ENCODE measurements around the gene CAMK2N2. TPM values are rescaled to one million over a fixed set of nuclear protein-coding genes. Genes with fewer than 3 reads are reported as not detected.

The CAMK2N2 gene
- total RNA-seq, 6 experiments from 2014 or later: 0.21 to 0.42 (median 0.24) TPM; not detected in 3

DNA sequence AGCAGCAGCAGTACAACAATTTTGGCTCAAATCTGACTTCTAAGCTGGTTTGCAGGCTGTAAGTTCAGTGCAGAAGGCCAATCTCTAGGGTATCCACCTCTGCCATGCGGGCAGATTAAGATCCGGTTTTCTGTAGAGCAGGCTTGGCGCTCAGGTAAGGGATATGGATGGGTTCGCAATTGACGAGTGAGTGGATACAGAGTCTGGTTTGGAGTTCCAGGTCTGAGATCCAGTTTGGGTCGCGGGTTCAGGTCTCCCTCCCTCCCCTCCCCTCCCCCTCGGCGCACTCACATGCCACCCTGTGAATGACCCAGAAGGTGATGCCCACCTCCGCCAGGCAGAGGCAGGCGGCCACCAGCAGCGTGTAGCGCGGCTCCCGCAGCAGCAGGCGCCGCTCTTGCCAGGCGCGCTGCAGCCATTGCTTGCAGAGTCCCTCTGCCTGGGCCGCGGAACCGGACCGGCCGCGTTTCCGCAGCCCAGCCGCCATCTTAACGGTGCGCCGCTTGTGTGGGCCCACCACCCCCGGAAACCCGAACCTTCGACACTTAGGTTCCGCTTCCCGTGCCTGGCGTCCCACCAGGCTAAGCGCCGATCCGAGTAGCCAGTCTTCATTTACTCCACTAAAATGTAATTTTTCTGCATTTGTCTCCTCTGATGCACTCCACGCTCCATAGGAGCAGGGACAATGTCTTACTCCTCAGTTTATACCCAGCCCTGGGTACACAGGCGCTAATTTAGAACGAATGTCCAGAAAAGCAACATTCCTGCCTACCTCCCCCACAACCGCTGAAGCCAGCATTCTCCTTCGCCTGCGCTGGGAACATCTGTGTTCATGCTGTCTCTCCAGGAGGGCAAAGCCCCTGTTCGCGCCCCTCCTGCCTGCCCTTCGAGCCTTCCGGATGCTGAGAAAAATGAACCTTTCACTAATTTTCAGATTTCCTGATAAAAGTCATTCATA, 12.6 kb downstream of the CAMK2N2 start, which contains the start of gene ALG3:
TSS of gene ALG3 (minus strand) at position 509 of the 958 bp plus-strand sequence. CDS start at position 487, 22 bp downstream.
- peak within 1 kb of the TSS; percentile 69 to 91 (median 89) for H3K4me3 ChIP-seq
- peak; percentile 73 to 86 (median 85) for DNase-seq
- TF ChIP-seq CTCF (IDR thresholded peaks at IDR 0.05) (no peak), POLR2A (IDR thresholded peaks at IDR 0.05) (peak; percentile 85)
- WGBS (ENCODE audit: insufficient coverage, low coverage, low lambda C conversion rate, missing lambda C conversion rate): 1% methylated on average over 15 of the region's 49 CpGs
- H3K27ac ChIP-seq: peak within 1 kb of the TSS; percentile 65 to 84 (median 73)
- no peaks in the 10 kb centered on the region for H3K27me3 ChIP-seq
- peaks cover 0 to 16% (median 5%) of the 10 kb centered on the region in 4 donors for H3K4me1 ChIP-seq
- no peaks in the 10 kb centered on the region for H3K9me3 ChIP-seq
- peak; percentile 74 to 82 (median 78) for ATAC-seq
- H3K36me3 ChIP-seq: peaks cover 0 to 15% (median 0%) of the 10 kb centered on the region in 4 donors
- intact Hi-C loops (cut with DNase I): loop anchor here (10.0 kb wide), 1 partner anchor 104 kb away; no protein-coding TSS in a partner anchor

- Histone ChIP-seq H3K27ac (no peak overlapping the region), H3K36me3 (peaks cover 0 to 31% (median 4%) of the 10 kb centered on the region in 4 donors), H3K4me1 (peaks cover 0 to 16% (median 5%) of the 10 kb centered on the region in 4 donors), H3K9me3 (no peaks in the 10 kb centered on the region), H3K27me3 (no peaks in the 10 kb centered on the region), H3K4me3 (no peak overlapping the region)
- ATAC-seq (peak in 3 of 4 donors; percentile 8 to 38 (median 9)), DNase-seq (no peak)
- intact Hi-C loops (cut with DNase I): loop anchor here (10.0 kb wide), 1 partner anchor 97 kb away; no protein-coding TSS in a partner anchor
- WGBS (ENCODE audit: insufficient coverage, low coverage, low lambda C conversion rate, missing lambda C conversion rate): 42% methylated on average over 3 of the region's 5 CpGs
- TF ChIP-seq CTCF (IDR thresholded peaks at IDR 0.05) (no peak), POLR2A (IDR thresholded peaks at IDR 0.05) (no peak)
Observed at GRCh38 chr3:184242297-184242685, 19.1 kb downstream of the CAMK2N2 start.

GRCh38 chr3:184241447-184242296, 19.7 kb downstream of the CAMK2N2 start:
- peak; percentile 83 to 88 (median 83) for DNase-seq

More at GRCh38 chr3:184241447-184242296, 19.7 kb downstream of the CAMK2N2 start:
- Histone ChIP-seq H3K27me3 (no peaks in the 10 kb centered on the region), H3K4me1 (peaks cover 0 to 16% (median 4%) of the 10 kb centered on the region in 4 donors), H3K9me3 (no peaks in the 10 kb centered on the region), H3K36me3 (peaks cover 0 to 31% (median 4%) of the 10 kb centered on the region in 4 donors), H3K4me3 (no peak overlapping the region), H3K27ac (no peak overlapping the region)
- TF ChIP-seq CTCF (IDR thresholded peaks at IDR 0.05): peak; percentile 66 to 87 (median 71)
- TF ChIP-seq POLR2A (IDR thresholded peaks at IDR 0.05): peak; percentile 23
- ATAC-seq: peak; percentile 94 to 97 (median 96)
- 5% methylated on average over 4 of the region's 46 CpGs for WGBS (ENCODE audit: insufficient coverage, low coverage, low lambda C conversion rate, missing lambda C conversion rate)
- intact Hi-C loops (cut with DNase I): loop anchor here (10.0 kb wide), 1 partner anchor 97 kb away; no protein-coding TSS in a partner anchor

Measured in right lobe of liver (tissue), 6 donors.